HL-60 (cell line): Measurements from ENCODE around the gene PYM1.

Experiments
- DNase-seq, 2 experiments: peaks; one replicate each; pipeline ENCODE4 v3.0.0-alpha.2; 2010 to 2020; ENCODE audit warnings: low read depth in 1 of 2, low spot score in 1 of 2
- H3K27ac ChIP-seq: fragments of 250-450 bp; sonication (Bioruptor Pico); replicated peaks from 2 replicates; pipeline ENCODE4 v1.5.1; 2020; ENCODE audit warnings: mild to moderate bottlenecking, moderate library complexity
- H3K27me3 ChIP-seq: fragments of 250-450 bp; sonication (Bioruptor Pico); 2 replicates; pipeline ENCODE4 v1.5.1; 2021; ENCODE audit warnings: mild to moderate bottlenecking, moderate library complexity; ENCODE audit not compliant: insufficient read depth, poor library complexity, severe bottlenecking
- H3K4me3 ChIP-seq: replicated peaks from 2 replicates; pipeline ENCODE4 v1.5.1; 2011; ENCODE audit warnings: mild to moderate bottlenecking, control low read depth, low read length; ENCODE audit not compliant: insufficient read depth
- CTCF ChIP-seq: IDR thresholded peaks from one replicate; pipeline ENCODE4 v1.5.1; 2011; ENCODE audit warnings: low read length, control low read depth, inconsistent platforms; ENCODE audit not compliant: insufficient read depth
- GABPA ChIP-seq: IDR thresholded peaks from 2 replicates; pipeline ENCODE4 v1.6.1; 2012; ENCODE audit warnings: low read depth
- POLR2AphosphoS5 ChIP-seq: IDR thresholded peaks from 2 replicates; pipeline ENCODE4 v1.6.1; 2012; ENCODE audit warnings: low read depth
- REST ChIP-seq: IDR thresholded peaks from 2 replicates; pipeline ENCODE4 v1.6.1; 2012; ENCODE audit warnings: low read depth; ENCODE audit not compliant: insufficient replicate concordance
- SPI1 ChIP-seq: IDR thresholded peaks from 2 replicates; pipeline ENCODE4 v1.6.1; 2012; ENCODE audit warnings: low read depth, mild to moderate bottlenecking, borderline replicate concordance

The PYM1 gene

GRCh38 chr12:55906056-55906455 lies 21.6 kb downstream of the PYM1 start:
- Histone ChIP-seq H3K4me3 (no peak overlapping the region), H3K27ac (no peak overlapping the region), H3K27me3 (no peaks in the 10 kb centered on the region)
- no peak for DNase-seq
- TF ChIP-seq POLR2AphosphoS5 (no peak), SPI1 (no peak), GABPA (no peak), REST (no peak), CTCF (no peak)

- no peak overlapping the region for H3K4me3 ChIP-seq
- TF ChIP-seq CTCF = no peak
- TF ChIP-seq POLR2AphosphoS5 = no peak
- no peak for TF ChIP-seq GABPA
- no peak for TF ChIP-seq REST
- no peak for TF ChIP-seq SPI1
- H3K27ac ChIP-seq = no peak overlapping the region
Observed at GRCh38 chr12:55901881-55902490, 25.7 kb downstream of the PYM1 start.

GRCh38 chr12:55899082-55899481 lies 28.6 kb downstream of the PYM1 start:
- Histone ChIP-seq H3K27me3 (no peaks in the 10 kb centered on the region), H3K4me3 (no peak overlapping the region), H3K27ac (no peak overlapping the region)
- TF ChIP-seq SPI1 = no peak
- TF ChIP-seq POLR2AphosphoS5 = no peak
- no peak for TF ChIP-seq CTCF
- no peak for TF ChIP-seq GABPA
- TF ChIP-seq REST = no peak
- DNase-seq = no peak

More at GRCh38 chr12:55901881-55902490, 25.7 kb downstream of the PYM1 start:
- DNase-seq = no peak
- H3K27me3 ChIP-seq = no peaks in the 10 kb centered on the region
